GM19328 (cell line): Measurements from ENCODE around the gene ARHGAP21.

Source experiments
- ATAC-seq: cut with Tn5 transposase; IDR thresholded peaks from one replicate; pipeline ENCODE4 v1.9.1; 2021; ENCODE audit warnings: mild to moderate bottlenecking, moderate library complexity; ENCODE audit not compliant: unreplicated experiment

The ARHGAP21 gene

DNA sequence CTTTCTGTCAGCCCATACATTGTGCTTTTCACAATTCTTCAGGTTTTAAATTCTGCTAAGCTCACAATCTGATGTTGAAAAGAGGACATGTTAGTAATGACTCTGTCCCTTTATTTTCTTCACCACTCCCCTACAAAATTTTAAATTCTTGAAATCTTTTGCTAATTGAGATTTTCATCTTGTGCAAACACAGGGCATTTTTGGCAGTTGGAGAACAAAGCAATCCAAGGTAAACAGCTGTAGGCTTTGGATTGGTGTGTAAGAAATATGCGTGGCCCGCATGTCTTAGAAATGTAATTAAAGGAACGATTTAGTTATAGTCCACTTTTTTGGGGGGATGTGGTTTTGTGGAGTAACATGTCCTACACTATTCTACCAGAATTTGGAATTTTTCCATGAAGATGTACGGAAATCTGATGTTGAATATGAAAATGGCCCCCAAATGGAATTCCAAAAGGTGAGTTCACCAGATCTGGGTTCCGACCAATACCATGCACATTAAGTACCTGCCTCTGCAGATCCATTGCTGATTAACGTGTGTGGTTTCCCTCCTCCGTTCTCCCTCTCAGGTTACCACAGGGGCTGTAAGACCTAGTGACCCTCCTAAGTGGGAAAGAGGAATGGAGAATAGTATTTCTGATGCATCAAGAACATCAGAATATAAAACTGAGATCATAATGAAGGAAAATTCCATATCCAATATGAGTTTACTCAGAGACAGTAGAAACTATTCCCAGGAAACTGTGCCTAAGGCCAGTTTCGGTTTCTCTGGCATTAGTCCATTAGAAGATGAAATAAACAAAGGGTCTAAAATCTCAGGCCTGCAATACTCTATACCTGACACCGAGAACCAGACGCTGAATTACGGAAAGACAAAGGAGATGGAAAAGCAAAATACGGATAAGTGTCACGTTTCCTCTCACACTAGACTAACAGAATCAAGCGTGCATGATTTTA is 181.1 kb downstream of the ARHGAP21 start:
- no peak for ATAC-seq

DNA sequence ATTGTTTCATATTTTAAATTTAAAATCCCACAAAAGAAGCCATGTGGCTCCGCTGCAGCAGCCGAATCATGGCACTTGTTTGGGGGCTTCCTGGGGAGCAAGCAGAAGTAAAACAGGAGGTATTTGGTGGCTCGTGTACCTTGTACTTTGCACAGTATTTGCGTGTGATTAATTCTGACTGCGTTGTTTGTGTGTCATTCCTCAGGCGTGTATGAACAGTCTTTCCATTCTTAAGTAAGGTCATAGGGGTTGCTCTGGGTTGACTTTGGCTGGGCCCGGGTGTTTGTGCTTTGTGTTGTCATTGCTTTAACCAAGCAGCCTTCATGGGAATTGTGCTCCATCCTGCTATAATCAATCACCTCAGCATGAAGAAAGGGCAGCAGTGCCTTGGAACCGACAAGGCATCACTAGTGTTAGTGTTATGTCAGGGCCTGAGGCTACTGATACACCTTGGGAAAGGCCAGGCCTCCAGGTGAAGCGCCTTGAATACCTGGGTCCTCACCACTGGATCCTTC is 182.4 kb downstream of the ARHGAP21 start:
- no peak for ATAC-seq

DNA sequence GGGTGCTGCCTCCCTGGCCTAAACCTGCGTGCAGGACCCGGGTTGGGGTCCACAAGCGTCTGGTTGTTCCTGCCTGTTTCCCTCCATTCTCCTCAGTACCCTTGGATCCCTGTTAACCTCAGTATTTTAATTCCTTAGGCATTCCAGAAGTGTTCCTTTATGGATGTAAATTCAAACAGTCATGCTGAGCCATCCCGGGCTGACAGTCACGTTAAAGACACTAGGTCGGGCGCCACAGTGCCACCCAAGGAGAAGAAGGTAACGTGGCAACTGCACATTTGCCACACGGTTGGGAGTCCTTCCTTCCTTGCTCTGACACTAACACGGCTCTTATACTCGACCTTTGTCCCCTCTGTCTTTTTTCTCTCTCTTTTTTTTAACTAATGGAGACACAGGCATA is 187.1 kb downstream of the ARHGAP21 start:
- ATAC-seq: no peak

DNA sequence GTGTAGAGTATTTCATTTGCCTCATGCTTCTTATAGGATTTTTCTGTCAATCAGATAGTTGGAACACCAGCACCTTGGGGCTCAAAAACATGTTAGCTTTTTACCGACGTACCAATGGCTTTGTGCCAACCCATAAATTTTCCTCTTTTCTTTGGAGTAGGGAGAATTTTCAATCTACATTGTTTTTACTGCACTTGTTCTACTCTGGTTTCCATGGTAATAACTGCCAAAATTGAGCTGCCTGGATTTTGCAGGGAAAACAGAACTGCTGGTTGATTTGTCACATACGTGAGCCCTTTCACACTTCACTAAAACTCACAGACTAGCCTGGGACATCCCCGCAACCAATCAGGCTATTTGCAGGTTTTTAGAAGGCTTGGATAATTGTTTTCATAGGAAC is 189.7 kb downstream of the ARHGAP21 start:
- no peak for ATAC-seq
